Stimulated activated CD4-positive, alpha-beta T cell treated with anti-CD3 and anti-CD28 coated beads, Interleukin-1b, Interleukin-23, amount 100 ng/mL, for 1 hour (primary cell): ENCODE results near the gene SYK.
A peak's percentile ranks its signal among the peaks of the same experiment; 100 is the strongest.

Source experiments
- DNase-seq, 2 donors: peaks; one replicate each; pipeline ENCODE4 v3.0.0-alpha.2; 2020; ENCODE audit warnings: low read depth in 2 of 2

Gene SYK

DNA sequence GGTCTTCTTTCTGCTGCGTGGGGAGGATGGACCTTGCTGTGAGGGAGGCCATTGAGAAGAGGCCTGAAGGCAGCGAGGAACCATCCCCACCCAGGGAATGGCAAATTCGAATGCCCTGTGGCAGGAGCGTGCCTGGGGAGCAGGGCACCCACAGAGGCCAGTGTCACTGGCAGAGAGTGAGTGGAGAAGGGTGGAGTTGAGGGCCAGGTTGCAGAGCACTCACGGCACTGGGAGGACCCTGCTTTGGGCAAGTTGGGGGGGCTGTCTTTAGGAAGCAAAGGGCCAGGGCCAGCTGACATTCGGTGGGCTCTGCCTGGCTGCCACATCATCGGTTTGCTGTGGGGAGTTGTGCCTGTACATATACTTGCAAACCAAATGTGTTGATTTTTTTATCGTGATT is 47.2 kb downstream of the SYK start:
- no peak for DNase-seq

DNA sequence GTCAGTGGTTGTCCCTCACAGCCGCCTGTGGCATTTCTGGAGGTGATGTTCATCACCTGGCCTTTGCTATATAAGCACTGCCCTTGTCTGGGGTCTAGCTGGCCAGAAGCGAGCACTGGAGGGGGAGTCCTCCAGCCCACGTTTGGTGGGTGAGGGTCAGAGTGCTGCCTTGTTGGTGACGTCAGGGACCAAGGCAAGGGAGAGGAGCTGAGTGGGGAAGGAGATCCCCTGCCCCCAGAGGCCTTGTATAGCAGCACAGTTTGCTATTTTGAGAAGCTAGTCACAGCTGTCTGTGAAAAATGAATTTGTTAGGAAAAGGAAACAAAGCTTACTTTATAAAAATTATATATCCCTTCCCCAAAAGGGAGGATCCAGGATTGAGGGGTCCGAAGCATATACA is 49.8 kb downstream of the SYK start:
- DNase-seq = no peak

DNA sequence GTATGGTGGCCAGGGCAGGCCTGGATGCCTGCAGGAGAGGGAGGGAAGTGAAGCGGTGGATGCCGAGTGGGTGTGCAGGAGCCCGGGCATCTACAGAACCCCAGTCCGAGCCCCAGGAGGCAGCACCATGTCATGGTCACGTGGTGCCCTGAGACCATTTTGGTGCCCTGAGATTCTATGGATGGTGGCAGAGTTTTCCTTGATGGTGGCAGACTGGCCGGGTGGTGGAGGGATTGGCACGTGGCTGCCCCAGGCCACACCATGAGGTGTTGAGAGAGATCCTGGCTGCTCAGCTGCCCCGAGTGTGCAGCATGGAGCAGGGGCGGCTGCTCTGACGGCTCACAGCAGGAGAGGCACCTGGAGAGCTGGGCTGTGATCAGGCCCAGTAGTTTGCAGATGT is 52.3 kb downstream of the SYK start:
- no peak for DNase-seq

DNA sequence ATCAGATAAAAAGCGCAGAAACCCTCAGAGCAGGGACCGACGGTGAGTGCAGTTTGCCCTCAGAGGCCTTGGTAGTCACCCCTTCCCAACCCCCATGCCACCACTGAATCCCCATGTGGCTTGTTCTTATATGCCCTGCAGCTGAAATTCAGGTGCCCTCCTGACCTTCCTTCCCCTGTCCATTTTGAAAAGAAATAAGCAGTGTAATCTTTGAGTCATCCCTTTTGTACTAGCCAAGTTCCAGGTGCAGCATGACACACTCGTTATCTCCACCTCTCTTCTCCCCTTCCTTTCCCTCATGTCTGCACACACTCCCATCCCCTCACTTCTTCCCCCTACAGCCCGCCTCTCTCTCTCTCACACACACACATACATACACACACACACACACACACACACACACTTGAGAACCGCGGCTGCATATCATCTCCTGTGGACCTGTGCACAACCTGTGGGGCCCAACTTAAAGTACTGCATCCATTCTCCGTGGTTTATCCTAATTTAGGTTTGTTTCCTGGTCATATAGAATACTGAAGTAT is 53.1 kb downstream of the SYK start:
- DNase-seq = no peak

DNA sequence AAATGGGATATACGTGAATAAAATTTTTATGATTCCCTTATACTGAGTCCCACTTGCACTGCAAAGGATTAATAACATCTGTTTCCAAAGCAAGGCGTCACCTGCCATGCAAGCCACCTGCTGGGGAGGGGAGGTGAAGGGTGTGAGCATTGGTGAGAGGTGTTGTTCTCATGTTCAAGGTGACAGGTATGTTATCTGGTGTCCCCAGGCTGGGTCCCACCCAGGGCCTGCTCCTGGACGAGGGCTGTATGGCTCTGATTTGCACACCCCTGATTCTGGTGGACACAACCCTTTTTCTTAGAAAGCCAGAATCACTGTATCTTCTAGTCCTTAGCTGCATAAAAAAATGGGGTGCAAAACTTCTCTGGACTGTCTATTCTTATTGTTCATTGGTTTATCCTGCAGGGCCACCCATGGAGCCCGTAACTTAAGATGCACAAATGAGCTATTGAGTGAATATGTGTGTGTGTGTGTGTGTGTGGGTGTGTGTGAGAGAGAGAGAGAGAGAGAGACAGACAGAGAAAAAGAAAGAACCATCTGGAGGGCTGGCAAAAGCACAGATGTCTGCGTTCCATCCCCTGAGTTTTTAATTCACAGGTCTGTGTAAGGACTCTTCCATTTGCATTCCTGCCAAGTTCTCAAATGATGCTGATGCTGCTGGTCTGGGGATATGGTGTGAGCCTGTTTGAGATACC is 53.7 kb downstream of the SYK start:
- DNase-seq = no peak

DNA sequence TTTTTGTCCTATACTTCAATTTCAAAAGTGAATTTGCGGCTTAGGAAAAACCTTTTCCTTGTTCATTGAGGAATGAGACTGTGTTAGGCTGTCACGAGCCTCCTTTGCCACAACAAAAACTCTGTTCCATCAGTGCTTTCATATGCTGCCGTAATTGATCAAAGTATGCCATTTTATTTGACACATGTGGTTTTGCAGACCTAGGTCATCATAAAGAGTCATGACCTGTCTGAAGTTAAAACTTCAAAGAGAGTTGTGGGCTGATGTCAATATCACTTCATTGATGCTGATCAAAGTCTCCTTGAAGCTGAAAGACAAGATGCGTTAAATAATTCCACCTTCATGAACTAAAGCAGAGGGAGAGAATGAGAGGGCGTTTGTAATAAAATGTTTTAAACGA is 55.5 kb downstream of the SYK start:
- DNase-seq = no peak

DNA sequence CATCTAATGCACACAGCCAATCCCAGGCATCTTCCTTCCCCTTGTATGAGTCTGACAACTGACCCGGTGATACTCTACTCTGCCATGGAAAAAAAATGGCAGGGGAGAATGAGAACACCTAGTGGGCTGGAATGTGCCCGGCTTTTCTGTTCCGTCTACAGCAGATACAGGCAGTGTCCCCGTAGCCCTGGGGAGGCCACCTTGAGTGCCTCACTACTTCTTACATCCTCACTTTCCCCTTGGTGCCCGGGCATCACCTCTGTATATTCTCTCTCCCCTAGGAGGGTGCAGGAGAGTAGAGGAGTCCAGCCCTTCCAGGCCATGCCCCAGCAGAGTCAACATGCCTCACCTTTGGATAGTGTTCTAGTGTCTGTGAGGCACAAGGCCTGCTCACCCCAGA is 56.2 kb downstream of the SYK start:
- DNase-seq = no peak

DNA sequence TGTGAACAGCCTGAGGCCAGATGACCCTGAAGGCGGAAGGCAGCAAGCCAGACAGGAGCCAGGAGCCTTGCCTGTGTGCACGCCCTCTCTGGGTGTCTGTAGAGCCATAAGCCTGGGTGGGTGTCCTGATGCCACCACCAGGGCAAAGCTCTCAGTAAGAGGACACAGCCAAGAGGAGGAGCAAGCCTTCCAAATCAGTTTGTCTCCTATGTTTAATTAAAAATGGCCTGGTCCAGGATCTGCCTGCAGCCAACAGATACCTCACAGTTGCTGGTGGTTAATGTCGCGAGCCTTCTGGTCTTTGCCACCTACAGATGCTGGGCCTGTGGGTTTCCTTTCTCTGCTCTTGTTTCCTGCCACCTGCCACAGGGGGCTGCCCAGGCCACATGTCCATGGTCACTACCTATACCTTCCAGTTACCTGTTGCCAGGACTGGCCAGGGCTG is 56.9 kb downstream of the SYK start:
- DNase-seq = no peak

DNA sequence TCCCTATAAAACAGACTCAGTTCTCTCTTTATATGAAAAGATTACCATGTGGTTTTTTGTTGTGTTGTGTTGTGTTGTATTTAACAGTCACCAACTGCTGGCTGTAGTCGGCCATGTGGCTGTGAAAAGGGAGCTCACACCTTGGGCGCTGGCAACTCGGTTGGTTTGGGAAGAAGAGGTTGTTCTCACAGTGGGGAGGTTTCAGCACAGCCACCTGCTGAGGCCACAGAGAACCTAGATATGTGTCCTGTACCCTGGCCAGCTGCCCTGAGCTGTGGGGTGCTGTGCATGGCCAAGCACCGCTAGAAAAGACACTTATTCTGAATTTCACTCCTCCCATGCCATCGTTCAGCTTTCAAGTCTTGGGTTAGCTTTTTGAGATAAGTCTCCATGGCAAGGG is 58.8 kb downstream of the SYK start:
- DNase-seq = no peak

DNA sequence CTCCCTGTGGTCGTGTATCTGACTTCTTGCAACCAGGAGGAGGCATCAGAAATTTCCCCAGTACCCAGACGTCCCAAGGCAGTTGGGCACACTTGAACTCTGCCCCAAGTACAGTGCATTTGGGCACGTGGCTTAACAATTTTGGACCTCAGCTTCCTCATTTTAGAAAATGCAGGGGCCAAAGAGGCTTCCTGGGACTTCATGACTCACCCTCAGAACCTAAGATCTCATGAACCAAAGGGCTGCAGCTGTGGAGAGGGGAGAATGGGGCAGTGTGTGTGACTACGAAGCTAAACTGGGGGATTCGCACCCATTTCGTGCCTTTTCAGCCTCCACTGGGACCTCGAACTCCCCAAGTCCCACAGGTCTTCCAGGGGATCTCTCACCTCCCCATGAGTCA is 59.2 kb downstream of the SYK start:
- no peak for DNase-seq

DNA sequence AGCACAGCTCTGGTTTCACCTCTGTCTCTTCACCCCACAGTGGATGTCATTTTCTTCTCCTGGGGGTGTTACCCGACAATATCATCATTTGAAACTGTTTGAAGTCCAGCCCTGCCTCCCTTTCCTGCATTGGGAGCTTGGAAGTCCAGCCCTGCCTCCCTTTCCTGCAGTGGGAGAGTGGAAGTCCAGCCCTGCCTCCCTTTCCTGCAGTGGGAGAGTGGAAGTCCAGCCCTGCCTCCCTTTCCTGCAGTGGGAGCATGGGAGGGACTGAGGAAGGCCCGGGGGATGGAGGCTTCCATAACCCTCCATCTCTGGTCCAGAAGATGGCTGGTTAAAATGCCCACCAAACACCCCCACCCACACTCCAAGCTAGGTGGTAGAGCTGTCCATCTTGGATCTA is 59.8 kb downstream of the SYK start:
- DNase-seq = no peak

DNA sequence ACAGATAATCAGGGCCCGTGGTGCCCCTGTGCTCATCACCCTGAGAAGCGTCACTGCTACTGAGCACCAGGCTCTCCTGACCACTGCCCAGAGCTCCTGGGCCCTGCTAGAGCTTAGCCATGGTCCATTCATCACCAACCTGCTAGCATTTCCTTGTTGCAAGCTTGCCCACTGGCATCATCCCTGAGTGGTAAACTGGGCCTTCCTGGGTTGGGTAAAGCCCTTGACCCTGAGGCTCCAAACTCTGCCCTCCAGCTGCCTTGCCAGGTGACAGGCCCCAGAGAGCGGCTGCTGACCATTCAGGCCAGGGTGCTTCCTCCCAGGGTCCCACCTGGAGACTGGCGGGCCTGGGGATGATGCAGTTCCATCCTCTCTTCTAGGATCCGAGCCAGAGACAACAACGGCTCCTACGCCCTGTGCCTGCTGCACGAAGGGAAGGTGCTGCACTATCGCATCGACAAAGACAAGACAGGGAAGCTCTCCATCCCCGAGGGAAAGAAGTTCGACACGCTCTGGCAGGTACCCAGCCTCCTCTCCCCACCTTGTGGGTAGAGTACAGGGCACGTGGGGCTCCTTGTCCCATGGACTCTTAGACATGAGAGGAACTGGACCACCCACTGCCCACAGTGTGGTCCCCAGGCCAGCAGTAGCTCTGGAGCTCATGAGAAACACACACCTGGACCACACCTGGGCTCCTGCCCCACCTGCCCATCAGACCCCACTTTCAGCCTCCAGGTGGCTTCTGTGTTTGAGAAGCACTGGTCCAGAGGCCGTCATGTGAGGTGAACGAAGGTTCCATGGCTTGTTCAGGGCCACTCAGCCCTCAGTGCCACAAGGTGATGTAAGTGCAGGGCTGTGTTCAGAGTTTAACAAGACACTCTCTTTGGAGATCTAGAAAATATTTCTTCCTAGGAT is 60.5 kb downstream of the SYK start:
- no peak for DNase-seq

DNA sequence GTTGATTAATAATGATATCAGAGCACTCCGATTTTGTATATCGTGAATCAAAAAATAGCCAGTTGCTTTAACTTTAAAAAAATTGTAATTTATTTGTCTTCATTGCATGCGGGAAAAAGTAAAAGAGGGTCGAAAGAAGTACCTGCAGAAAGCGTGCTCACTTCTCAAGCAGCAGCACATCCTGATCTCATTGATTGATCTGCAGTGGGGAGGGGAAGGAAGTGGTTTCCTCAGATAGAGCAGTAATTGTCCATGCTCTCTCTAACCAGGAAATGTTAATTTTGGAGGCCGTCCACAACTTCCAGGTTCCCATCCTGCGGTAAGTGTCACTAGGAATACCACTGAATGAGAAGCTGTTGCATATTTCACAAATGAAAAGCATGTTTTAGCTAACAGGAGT is 63.2 kb downstream of the SYK start:
- no peak for DNase-seq

DNA sequence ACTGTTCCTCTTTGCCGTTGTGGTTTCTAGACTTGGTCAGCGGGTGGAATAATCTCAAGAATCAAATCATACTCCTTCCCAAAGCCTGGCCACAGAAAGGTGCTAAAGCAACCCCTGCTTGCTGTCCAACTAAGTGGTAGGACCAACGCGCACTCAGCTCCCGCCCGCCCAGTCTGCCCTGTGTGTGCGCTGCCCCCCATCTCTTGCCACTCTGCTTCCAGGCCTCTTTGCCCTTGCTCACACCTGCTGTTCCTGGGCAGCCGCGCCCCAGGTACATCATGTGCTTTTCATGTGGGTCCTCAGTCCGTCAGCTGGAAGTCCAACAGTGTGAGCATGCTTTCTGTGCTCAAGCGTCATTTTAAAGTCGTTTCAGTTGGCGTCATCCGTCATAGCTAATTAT is 65.5 kb downstream of the SYK start:
- DNase-seq = no peak

DNA sequence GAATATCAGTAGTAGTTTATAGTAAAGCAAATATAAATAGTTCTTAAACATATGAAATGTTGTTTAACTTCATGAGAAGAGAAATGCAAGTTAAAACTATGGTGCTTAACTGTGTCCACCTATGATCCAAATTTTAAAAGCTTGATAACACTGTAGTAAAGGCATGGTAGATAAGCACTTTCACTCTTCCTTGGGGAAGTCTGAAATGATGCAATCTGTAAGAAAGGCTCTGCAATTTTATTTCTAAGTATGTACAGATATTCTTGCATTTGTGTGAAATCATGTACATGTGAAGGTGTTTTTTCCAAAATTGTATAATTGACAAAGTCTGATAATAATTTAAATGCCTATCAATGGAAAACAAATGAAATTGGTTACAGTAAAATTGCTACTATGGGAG is 66.9 kb downstream of the SYK start:
- DNase-seq = no peak

DNA sequence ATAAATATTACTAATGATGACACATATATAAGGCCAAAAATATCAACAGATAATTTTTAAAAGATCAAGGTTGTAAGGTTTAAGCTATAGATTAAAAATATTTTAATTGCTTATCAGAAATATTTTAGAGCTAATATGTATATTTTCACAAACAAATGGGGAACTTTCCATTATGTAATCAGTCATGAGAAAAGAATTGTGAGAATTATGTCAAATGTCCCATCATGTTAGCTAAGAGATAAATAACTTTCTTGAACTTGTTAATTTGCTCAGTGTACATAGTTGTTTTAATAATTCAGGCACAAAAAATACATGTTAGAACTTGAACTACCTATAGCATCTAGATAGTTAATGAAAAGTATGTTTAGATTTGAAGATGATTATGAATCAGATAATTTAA is 67.7 kb downstream of the SYK start:
- no peak for DNase-seq

DNA sequence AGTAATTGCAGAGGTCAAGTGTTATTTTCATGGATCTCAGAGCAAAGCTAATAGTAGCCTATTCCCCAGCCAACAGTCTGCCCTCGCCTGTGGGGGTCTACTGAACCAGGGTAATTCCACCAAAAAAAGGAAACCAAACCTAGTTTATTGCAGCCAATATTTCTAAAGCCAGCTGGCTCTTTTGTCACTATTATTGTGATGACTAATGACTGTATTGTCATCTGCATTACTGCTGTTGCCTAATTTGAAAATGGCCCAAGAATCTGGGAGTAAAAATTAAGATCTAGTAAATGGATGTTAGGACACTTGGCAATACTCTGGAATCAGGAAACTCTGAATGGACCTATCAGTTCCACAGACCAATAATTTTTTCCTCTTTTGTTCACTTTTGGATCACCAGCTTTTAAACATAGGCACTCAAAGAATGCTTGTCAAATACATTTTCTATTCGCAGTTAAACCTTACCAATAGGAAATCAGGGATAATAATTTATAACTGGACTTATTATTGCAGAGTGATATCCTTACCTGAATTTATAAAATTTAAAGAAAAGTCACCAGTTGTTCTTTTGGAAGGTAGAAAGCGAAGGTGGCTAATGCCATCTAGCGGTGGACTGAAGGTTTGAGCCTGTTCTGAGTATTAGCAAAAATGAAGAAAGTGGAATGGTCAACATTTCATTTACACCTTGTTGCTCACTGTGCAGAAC is 69.2 kb downstream of the SYK start:
- DNase-seq = peak in 1 of 2 donors; percentile 5

DNA sequence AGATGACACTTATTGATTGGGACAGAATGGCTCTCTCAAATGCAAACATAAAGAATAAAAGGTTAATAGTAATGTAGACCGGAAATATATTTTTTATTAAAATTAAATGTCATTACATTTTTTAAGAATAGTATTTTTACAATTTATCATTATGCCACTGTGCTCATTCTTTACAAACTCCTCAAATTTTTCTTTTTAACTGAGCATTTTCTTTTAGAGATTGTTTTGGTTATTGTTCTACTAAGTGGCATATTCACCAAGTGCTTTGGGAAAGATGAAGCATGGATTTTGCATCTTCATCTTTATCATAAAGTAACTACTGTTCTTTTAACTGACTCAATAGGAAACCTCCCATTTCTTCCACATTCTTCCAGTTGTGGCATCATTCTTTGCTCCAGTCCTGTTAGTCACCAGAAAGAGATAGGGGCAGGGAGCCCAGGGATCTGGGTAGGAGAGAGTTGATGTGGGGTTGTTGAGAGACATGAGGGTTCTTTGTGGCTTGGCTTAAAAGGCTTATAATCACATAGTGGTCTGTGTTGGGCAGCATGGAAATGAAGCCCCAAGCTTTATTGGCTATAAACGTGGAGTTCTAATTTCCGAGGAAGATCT is 69.8 kb downstream of the SYK start:
- DNase-seq = no peak

DNA sequence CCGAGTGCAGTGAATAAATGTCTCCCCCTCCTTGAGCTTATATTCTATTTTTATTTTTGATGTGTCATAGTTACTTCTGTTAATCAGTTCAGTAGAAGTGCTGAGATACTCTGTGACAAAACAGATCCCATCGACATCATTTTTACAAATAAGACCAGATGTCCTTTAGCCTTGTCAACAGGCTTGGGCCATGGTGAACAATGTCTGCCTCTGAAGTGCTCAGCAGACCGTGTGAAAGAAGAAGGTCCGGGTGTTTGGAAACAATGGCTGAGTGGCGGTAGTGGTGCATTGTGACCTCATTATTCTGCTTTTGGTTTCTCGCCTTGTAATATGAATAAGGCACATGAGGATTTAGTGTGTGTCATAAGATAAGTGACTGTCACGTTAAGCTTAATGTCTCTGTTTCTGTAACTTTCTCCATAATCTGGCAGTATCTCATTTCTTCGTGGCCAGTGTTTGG is 71.2 kb downstream of the SYK start:
- DNase-seq = no peak

DNA sequence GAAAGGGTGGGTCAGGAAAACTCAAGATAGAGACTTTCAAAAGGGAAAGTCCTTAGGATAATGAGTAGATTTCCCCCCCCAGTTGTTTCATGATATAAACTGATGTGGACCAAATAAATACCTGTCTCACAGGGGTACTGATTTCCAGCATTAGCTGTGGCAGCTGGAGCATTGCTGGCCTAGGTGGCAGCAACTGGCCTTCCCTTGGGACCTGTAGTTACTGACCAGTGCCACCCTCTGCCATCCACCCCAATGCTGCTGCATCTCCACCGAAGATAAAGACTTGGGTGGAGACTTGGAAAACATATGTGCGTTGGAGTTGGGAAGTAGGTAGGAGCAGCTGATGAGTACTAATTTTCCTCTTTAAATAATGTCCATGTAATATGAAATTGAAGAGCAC is 71.8 kb downstream of the SYK start:
- DNase-seq = no peak

DNA sequence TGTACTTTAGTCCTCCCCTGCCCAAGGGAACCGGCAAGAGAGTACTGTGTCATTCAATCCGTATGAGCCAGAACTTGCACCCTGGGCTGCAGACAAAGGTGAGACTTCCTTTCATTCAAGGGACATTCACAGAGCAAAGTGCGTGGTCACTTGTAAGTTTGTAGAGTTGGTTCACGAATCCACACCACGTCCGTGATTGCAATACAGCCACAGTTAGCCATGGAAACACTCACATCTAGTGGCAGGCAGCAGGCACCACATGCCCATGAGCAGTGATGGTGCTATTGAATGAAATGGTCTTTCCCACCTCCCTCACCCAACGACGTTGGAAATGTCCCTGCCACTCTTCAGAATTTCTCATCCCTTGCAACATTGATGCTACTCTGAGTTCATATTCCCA is 72.6 kb downstream of the SYK start:
- no peak for DNase-seq

DNA sequence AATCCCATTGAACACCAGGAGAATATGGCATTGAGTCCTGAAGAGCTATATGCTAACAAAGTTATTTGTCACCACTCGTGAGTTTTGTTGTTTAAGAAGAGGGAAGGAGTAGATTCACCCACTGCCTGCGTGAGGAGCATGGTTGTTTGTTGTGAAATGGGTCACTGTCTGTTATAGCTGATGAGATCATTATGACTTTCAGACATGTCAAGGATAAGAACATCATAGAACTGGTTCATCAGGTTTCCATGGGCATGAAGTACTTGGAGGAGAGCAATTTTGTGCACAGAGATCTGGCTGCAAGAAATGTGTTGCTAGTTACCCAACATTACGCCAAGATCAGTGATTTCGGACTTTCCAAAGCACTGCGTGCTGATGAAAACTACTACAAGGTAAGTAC is 76.9 kb downstream of the SYK start:
- no peak for DNase-seq
